NCI-H345 treated with DMSO at 0.1 percent for 48 hours (cell line): ENCODE measurements around the gene HYAL3.
"Not testable (repeated sequence)": the region's sequence is repeated elsewhere in the genome, so short reads cannot be mapped to it uniquely, and the experiment has no call there.

Experiments used
- DNase-seq: peaks from one replicate; lab custom pipeline; 2025; ENCODE audit not compliant: unreplicated experiment; lab: John Stamatoyannopoulos, UW

Gene HYAL3

GRCh38 chr3:50317300-50317699, 18.1 kb upstream of the HYAL3 start:
- DNase-seq = no peak

GRCh38 chr3:50316657-50317242, 17.5 kb upstream of the HYAL3 start:
- no peak for DNase-seq

DNA sequence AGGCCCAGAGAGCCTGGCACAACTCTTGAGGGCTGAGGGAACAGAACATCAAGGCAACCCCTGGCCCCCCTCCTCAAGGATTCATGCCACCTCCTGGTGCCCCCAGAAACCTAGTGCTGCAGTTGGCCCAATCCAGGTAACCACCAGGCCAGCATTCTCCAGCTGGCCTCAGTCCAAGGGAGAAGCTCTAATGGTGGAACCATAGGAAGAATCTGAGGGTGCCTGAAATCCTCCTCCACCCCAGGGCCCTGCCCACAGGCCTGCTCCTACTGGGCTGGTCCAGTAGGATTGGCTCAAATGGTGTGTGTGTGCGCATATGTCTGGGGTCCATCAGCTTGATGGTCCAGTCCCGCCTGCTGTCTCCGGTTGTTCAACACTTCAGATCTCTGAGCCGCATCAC, 15.6 kb upstream of the HYAL3 start:
- DNase-seq = no peak

- DNase-seq = no peak
Measured at GRCh38 chr3:50314342-50314741, 15.1 kb upstream of the HYAL3 start.

GRCh38 chr3:50312041-50312440, 12.8 kb upstream of the HYAL3 start:
- DNase-seq = not testable (repeated sequence)

- no peak for DNase-seq
Measured at GRCh38 chr3:50304601-50305000, 5.4 kb upstream of the HYAL3 start.

DNA sequence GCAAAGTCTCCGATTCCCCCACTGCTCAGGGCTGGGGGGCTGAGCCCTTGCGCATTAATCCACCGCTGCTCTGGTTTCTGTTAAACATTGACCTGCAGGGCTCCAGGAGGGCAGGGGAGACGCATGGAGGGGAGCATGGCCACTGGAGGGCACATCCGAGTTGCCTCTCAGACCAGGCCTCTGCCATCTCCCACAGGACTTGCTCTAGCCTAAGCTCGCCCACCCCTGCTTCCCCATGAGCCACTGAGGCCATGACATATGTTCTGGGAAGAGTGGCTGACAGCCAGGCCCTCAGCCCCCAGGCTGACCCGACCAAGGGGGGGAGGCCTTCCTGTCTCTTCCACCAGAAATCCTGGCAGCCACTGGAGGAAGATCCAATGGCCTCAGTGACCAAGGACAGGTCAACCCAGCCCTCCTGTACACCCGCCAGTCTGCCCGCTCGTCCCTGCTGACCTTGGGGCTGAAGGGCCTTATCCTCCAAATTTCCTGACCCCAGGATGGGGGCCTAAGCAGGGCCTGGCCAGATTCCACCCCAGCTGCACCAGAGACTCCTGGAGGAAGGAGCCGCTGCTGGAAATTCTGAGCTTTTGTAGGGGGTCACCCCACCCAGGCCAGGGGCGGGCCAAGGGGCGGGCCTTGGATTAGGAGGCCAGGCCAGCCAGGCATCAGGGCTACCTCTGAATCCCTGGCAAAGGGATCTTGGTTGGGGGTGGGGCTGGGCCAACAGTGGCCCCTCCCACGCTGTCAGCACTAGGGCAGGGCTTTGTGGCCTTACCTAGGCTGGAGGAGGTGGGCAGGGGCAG, 4.0 kb upstream of the HYAL3 start, which contains the start of gene HYAL1:
HYAL1 (minus strand) TSS at position 562 of the 803 bp plus-strand sequence. CDS start 618 bp downstream, outside the sequence.
- no peak for DNase-seq

DNA sequence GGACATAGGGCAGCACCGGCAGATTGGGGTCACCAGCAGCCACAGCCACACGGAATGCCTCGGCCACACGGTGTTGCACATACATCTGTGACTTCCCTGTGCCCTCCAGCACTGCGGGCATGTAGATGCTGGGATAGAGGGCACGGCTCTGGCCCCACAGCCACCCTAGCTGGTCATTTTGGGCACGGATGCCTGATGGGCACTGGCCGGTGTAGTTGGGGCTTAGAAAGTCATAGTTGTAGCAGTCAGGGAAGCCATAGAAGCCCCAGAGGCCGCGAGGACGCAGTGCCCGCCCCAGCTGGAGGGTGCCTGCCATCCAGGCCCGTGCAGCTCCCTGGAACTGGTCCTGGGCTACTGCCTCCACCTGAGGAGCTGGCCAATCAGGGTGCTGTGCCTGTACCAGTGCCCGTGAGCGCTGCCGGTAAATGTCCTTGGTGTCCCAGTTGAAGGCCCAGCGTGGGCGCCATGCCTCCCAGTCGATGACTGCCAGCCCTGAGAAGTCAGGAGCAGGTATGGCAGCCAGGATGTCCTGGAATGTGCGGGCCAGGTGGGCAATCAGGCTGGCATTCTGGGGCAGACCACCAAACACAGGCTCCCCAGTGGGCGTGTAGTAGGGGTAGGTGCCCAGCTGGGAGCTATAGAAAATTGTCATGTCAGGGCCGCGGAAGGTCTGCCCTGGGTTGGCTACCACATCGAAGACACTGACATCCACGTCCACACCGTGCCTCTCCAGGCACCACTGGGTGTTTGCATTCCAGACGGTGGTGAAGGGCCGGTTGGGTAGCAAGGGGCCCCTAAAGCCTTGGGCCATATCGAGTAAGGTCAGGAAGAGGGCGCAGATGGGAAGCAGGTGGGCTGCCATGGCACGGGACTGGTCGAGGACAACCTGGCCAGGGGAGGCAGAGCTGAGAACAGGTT, 3.1 kb upstream of the HYAL3 start:
- DNase-seq = no peak

DNA sequence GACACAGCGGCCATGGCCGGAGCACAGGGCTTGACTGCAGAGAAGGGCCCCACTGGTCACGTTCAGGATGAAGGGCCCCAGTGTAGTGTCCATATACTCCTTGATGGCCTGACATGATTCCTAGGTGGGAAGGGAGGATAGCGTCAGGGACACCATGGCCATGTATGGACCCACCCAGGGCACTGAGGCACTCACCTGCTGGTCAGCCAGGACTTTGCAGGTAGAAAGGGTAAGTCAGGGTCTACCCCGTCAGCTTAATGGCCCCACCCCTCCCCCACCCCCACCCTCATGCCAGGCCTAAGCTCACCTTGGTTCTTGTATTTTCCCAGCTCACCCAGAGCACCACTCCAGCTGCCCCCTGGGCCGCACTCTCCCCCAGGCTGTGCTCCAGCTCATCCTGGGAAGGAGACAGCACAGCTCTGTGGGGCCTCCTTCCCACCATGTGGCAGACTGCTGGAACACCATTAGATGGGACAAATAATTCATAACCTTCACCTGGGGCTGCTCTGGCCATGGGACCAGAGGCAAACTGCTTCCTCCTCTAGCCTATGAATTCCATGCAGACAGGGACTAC, 1.6 kb upstream of the HYAL3 start:
- DNase-seq = no peak

DNA sequence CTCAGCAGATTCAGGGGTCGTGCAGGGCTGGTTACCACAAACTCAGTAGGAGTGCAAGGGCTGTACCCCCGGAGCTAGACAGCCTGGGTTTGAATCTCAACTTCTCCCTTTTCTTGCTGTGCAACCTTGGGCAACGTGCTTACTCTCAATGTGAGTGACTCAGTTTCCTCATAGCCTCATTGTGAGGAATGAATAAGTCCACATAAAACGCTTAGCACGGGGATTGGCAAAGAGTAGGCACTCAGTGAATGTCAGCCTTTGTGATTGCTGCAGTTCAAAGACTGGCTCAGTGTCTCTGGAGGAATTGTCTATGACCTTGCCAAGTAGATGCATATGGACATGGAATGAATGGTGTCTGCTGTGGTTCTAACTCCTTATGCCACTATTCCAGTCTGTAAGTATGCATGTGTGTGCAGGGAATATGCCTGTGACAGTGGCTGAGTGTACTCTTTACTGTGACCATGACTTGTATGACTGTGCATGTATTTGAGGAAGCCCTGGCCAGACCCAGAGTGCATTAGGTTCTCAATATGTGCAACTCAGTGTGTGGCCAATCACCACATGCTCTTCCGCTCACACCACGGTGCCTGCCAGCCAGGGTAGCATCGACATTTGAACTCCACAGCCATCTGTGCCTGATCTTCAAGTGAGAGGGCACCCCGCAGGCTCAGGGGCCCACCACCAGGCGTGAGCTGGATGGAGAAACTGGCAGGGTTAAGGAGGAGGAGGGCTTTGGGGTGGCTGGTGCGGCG, 900 bp upstream of the HYAL3 start:
- no peak for DNase-seq

DNA sequence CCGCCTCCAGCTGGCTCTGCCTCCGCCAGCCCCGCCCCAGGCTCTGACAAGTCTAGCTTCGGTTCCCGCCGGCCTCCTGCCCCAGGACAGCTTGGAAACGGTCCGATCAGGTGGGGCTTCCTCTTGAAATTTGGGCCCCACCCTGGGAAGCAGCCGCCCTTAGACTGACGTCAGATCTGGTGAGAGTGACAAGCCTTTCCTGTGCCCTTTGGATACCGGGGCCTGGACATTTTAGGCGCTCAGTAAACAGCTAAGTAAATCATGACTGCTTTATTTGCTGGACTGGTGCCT, 378 bp upstream of the HYAL3 start:
- DNase-seq = no peak

DNA sequence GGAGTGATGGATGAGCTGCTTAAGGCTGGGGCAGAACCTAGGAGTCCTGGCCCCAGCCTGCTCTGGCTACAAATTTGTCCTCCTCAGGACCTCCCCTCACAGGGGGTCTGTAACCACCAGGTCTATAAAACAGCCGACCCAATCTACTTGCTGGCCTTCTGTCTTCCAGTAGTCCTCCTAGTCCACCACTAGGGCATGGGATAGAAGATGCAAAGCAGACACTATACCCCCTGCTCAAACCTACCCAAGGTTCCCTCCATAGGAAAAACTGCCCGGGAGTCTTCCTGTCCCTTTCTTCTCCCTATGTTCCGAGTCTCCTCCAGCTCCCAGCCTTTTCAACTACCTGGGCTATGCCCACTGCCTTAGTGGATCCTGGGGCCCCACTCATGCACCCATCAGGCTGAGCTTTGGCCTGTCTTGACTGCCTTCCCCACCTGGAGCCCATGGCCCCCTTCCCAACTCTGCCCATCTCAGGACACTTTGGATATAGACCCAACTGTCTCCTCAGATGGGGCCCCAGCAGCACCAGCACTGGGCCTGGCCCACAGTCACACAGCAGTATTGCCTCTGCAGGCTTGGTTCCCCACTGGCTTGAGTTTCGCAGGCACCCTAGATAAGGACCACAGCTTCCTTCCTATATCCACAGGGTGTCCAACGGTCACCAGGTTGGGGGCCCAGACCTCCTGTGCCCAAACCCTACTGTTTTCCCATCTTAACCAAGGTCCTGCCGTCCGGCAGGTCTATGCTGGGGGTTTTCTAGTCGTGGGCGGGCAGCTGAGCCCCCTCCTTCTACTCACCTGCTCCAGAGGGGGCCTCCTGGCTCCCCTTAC, 1.1 kb downstream of the HYAL3 start:
- DNase-seq = no peak

- no peak for DNase-seq
Measured at GRCh38 chr3:50297384-50297775, 1.8 kb downstream of the HYAL3 start.

- DNase-seq = no peak
Measured at GRCh38 chr3:50296721-50297383, 2.4 kb downstream of the HYAL3 start.

DNA sequence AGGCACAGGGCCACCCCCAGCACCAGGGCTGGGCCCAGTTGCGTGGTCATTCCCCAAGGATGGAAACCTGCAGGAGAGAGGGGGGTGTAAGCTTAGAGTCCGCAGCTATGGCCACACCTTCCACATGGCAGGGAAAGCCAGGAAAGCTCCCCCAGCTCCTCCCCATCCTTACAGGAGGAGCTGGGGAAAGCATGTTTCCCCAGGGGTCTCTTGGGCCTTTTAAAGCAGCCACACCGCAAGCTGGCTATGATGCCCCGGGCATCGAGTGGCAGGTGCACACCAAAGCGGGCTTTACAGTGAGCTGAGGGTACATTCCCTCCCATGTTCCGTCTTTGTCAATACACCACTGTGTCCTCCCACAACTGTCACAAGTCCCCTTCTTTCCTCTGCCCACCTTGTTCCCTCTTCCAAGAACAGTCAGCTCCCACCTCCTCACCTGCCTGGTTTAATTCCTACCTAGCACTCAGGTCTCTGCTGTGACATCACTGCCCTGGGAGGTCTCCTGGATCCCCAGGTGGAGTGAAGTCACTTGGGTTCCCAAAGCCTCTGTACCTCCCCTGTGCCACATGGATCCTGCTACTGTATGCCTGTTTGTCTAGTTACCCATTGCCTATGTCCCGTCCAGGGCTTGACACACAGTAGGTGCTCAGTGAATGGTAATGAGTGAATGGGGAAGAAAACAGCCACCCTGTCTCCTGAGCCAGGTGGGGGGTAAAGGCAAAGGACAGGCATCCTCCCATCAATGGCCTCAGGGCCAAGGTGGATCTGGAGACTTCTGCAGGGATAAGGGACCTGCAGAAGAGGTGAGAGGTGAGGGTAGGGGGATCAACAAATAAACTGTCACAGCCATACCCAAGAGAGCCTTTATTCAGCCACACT, 3.4 kb downstream of the HYAL3 start:
- no peak for DNase-seq

- DNase-seq = no peak
Measured at GRCh38 chr3:50294492-50295403, 4.5 kb downstream of the HYAL3 start.

DNA sequence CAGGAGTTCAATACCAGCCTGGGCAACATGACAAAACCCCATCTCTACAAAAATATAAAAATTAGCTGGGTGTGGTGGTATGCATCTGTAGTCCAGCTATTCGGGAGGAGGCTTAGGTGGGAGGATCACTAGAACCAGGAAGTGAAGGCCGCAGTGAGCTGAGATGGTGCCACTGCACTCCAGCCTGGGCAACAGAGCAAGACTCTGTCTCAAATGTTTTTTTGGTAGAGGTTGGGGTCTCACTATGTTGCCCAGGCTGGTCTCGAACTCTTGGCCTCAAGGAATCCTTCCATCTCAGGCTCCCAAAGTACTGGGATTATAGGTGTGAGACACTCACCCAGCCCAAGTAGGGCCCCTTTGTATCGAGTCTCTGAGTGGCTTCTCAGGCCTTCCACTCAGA, 5.1 kb downstream of the HYAL3 start:
- no peak for DNase-seq
